Right kidney (tissue), 1 donor: ENCODE results near the gene PBX3.

ENCODE experiments used
- DNase-seq: peaks from one replicate; pipeline ENCODE4 v3.0.0-alpha.2; 2016

The PBX3 gene

DNA sequence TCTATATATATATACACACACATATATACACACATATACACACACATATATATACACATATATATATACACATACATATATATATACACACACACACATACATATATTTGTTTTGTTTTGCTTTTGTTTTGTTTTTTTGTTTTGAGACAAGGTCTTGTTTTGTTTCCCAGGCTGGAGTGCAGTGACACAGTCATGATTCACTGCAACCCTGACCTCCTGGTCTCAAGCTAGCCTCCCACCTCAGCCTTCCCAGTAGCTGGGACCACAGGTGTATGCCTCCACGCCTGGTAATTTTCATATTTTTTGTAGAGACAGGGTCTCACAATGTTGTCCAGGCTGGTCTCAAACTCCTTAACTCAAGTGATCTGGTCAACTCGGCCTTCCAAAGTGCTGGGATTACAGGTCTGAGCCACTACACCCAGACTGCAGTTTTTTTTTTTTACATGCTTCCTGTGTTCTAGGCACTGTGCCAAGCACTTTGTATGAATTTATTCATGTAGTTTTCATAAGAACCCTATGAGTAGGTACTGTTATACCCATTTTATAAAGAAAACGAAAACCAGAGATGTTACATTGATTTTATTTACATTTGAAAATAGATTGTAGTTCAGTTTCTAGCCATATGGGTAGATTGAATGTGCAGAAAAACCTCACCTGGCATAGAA is 120.7 kb downstream of the PBX3 start:
- no peak for DNase-seq

DNA sequence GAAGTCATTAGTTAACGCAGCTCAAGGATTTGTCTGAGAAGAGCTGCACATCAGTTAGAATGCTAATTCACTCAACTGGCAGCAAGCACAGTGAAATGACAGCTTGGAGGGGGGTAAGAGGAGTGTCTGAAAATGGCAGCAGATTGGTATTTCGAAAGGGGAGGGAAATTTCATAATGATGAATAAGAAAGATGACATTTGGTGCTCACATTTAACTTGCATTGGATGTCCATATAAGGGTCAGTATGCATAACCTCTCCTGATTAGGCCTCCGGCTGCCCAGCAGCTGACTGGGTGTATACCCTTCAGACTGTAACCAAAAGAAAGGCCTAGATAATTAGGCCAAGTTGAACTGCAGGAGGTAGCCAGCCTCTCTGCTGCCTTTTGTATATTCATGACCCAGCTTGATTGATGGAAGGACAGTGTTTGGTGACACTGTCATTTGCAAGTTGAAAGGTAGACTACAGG is 131.0 kb downstream of the PBX3 start:
- DNase-seq: no peak

DNA sequence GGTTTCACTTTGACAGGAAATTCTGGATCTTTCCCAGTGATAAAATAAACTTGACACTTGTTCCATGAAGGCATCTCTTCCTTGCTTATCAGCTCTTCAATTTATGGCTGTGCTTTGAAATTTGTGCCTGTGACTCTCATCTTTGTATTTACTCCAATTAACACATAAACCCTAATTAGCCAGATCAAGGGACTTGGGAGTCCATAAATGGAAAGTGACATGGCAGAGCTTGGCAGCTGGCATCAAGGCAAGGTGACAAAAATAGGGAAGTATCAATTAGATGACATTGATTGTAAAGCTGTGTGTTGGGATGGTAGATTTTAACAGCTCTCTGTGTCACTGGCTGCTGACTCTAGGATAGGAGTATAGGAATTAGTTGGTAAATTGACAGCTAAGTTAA is 133.9 kb downstream of the PBX3 start:
- no peak for DNase-seq

DNA sequence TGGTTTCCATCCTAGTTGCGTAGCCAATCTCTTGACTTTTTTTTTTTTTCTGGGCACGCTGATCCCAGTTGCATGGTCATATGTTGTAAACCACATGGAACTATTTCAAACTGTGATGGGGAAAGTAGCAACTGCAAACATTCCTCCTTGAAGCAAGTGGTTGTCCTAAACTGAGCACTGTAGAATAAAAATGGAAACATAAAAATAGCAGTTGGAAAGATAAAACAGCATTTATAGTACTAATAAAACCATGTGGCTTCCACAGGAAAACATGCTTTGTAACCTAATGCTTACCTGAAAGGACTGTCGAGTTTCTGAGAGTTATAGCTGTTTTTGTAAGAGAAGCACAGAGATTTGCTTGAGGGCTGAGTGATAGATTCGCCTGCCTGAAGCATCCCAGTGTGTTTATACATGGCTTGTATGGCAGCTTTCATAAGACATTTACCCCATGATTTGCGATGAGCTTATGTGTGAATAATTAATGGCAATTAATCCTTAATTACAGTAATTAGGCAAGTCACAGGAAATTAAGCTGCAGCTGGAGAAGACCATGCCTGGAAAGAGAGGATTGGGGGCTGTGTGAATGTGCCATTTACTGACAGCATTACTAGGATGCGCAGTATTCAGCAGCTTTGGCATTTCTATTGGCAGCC is 136.5 kb downstream of the PBX3 start:
- DNase-seq: no peak

DNA sequence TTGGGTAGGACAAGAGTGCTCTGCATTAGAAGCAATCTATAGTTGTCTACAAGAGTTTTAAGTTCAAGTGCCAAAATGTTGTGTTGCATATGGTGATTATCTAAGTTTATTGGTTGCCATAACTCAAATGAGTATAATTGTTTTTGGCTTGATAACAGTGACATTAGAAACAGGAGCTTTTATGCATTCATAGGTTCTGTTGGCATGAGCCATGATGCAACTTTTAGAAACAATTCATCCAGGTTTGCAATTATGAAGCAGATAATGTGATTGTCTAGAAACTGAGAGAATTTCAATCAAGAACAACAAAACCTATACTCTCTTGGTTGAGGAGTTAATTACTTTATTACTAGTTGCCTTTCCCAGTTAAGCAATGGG is 137.0 kb downstream of the PBX3 start:
- no peak for DNase-seq

DNA sequence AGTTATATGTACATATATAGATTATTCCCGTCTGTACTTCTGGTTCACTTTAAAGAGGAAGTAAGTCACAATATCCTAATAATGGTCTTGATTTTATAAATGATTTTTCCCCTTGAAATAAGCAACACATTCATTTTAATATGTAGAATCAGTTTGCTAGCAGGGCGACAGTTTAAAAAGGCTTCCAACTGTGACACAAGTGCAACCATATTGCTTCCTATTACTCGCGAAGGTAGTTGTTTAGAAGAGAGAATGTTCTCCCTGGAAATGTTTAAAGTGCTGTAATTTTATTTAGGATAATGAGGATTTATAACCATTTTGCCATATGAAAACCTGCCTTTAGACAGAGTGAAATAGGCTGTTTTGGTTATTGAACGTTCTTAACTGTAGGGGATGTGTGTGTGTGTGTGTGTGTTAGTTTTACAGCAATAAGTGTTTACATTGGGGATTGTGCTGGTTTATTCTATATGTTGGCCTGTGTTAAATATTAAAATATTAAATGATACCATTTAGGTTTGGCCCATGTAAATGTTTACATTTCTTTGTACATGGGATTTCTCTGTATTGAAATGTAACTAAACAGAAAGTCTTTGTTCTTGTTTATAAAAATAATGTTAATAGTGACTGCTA is 138.3 kb downstream of the PBX3 start:
- no peak for DNase-seq

DNA sequence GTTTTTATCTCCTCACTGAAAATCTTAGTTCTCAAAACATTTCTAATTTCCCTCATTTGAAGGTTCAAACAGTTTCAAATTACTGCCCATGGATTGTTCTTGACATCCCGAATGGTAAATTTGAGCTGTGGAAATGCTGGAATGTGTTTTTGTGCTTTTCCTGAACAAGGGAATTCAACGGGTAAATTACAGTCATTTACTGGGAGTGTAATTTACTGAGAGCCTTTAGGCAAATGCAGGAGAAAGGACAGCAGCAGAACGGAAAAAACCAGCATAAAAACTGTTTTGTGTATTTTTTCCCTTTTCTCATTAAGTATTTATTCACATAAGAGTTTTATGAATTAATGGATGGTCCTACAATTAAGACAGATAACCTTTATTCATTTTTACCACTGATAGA is 139.2 kb downstream of the PBX3 start:
- no peak for DNase-seq

DNA sequence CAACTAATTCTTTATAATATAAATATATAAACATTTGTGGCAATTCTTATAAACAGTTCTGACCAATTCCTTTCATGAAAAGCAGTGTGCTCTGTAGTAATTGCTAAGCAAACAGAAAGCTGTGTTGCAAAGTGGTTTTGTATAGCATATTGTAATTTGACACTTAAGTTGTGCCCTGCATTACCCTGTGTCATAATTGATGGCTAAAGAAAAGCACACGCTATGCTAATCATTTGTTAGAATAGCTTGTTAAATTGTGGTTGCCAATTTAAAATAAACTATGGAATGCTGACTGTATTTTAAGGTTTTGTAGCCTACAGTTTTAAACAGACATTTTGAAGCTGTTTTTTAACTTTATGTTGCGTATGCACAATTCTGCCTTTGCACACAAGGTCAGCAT is 140.0 kb downstream of the PBX3 start:
- DNase-seq: no peak

DNA sequence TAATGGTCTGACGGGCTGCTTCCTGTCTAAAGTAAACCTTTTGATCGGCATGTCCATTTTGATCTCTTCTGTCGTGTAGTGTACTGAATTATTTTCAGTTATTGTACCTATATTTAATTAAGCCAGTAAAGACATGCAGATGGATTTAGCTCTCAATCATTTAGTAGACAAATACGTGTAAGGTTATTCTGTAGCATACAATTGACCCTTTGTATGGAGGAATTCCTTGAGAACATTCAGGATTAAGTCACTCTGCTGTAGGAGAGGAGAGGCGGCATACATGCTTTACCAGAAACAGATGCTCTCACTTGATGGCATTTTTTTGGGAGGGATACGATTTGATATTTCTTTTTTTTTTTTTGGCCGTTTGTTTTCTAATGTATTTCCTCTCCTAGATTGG is 141.0 kb downstream of the PBX3 start:
- DNase-seq: no peak

DNA sequence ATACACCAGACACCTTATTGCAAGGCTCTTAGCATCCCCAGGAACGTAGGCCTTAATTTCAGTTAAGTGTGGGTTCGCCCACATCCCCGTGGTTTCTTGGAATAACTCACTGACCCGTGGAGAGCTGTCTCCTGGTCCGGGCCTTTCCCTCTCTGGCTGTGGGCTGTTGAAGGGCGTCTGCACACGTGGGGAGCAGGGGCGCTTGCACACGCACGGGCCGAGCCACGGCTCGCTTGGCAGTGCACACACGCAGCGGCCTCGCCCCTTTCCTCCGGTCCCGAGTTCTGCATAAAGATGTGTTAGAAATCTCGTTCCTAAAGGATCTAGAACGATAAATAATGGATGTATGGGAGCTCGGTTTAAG is 141.9 kb downstream of the PBX3 start:
- DNase-seq: peak; percentile 62

DNA sequence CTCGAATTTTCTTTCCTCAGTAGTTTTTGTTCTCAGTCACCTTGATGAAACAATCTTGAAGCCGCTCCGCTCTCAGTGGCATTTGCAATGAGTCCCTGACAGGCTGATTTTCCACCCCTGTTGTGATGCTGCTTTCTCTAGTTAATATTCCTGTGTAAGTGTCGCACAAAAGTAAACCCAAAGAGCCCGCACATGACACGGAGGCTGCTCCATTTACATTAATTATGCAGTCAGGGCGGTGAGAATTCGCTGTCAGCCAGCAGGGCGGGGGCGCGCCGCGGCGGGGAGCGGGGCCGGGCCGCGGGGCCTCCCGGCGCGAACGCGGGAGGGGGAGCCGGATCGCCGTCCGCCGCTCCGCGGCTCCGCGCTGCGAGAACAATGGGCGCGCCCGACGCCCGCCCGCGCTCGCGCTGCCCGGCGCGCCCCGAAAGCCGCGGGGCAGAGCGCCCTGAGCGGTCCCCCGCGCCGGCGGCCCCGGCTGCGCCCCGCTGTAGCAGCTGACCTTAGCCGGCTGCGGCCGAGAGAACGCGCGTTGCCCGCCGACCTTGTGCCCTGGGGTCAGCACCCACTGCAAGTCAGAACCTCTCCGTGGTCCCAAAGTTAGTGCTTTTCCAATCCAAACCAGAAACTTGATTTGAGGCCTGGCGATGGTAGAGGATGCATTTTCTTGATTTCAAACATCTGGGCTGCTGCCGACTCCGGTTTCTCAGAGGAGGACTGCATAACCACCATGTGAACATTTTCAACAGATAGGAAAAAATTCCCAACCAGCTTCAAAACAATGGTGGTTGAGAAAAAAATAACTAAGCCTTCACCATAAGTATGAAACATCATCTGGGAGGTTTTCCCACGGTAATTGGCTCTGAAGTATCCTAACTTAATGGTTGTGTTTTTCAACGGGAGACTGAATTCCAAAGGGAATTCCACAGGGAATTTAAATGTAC is 142.6 kb downstream of the PBX3 start:
- peak; percentile 73 for DNase-seq

DNA sequence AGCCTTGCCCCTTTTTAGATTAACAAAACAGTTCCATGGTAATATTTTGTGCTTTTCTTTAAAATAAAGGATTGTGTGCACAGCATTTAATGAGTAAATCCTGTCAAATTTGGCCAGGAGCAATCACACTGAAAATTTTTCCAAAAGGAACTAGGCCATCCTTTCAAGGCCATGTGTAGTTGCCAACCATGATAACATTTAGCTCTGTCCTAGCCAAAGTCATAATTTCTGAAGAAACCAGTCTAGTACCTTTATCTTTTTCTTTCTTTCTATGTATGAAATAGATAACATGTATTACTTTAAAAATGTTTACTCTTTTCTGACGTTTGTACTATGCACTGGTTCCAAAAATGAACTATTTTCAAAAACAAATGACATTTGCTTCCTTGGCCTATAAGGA is 143.7 kb downstream of the PBX3 start:
- no peak for DNase-seq

DNA sequence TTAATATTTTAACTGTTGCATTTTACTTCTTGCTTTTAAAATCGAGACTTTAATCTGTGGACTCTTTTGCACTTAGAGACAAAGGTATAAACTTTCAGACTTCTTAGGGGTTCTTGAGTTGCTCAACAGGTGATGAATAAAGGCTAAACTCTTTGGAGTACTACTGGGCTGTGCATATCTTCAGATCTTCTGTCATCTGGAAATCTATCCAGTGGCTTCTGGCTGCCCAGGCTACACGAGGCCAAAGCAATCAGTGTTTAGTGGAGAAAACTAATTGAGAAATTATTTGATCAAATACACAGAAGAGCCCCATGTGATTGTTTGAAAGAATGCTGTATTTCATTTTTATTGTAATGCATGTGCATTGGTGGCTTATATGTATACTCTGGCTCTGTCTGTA is 146.1 kb downstream of the PBX3 start:
- no peak for DNase-seq

DNA sequence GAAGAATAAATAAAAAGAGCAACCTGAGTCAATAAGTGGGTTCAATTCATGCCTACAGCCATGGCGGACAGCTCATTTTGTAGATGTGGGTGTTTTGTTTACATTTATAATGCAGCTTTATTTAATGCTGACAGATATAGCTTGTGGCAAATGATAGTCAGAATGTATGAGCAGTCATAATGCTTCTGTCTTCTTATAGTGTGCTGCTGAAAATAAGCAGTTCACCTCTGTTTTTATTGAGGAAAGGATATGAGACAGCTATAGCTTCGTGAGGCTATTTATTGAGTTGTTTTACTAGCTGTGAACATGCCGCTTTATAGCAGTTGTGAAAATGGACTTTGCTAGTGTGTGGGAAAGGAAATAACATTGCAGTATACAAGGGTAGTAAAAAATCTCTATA is 147.4 kb downstream of the PBX3 start:
- DNase-seq: no peak

DNA sequence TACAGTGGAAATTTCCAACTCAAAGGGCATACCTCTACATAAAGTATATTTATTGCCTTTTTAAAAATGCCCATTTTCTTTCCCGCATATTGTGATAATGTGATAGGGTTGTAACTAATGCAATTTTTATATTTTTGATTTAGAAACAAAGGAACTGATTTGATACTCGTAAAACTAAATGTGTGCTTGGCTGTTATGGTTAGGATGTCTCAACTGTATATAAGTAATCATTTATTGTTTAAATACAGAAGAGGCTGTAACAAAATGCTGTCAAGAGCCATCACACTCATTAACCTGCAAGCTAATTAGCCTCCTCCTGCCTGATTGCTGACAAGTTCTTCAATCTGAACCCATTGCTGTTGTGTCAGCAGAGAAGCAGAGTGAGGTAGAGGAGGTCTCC is 149.2 kb downstream of the PBX3 start:
- no peak for DNase-seq

DNA sequence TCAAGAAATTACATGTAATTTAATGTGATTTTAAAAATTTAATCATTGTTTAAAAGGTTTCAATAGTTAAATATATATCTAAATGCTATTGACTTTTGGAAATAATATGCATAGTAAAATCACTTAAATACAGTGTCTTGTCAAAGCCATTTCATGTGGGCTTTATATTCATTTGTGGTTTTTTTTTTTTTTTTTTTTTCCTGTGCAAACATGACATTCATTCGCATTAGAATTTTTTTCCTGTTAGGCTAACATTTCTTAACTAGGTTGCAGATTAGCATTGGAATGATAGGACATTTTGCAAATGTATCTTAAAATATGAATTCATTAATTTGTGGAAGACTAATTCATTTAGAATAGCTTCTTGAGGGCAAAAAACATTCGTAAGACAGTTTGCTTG is 149.8 kb downstream of the PBX3 start:
- no peak for DNase-seq

DNA sequence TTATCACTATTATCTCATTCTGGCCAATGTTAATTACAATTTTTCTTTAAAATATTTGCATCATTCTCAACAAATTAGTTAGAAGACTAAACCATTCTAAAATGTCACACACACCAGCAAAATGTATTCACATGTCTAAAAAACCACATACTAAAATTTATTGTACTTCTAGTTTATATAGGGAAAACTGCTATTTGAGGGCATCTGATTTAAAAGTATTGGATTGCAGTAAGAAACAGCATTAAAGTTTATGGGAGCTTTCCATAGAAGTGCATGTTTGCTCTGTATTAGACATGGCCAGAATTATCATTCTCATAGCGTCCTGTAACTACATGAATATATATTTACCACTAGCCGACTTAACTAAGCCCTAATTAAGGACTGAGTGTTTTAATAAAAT is 150.3 kb downstream of the PBX3 start:
- no peak for DNase-seq

DNA sequence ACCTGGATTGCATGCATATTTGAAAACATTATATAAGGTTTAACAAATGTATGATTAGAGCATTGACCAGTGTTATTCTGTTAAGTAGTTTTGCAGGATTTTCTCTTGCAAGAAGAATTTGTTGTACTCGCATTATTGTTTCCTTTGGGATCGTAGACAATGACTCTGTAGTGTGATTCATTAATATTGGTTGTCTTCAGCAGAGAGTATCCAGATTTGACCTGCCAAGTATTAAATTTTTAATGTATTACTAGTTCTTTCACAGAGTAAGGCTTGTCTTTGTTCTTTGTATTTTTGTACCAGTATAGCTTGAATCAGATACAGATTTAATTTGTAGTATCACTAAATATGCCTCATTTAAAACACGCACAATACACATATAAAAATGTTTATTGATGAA is 155.0 kb downstream of the PBX3 start:
- DNase-seq: no peak

DNA sequence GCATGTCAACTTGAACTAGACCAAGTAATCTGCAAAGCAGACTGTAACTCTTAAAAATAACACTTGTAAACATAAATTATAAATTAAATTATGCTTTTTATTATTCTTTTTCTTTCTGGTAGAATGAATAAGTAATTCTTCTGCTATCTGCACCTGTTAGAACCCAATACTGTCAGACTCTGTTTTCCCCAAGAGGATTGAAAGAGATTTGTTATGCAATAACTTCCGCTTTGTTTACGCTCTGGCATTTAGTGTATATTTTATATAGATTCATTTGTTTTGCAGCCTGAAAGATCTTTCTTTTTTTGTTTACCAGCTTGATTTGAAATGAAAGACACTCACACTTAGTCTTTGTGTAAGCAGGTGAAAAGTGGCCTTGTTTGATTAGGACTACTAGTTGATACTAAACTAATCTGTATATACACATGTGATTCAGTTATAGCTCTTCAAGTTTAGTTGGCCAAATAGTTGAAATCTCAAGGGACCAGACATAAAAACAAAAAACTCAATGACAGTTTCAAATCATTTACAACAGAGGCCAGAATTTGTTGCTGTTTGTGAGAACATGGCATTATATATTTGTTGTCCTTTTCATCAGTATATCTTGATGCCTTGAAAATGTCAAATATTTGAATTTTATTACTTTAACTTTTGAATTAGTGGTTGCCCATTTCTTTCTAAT is 155.8 kb downstream of the PBX3 start:
- no peak for DNase-seq

DNA sequence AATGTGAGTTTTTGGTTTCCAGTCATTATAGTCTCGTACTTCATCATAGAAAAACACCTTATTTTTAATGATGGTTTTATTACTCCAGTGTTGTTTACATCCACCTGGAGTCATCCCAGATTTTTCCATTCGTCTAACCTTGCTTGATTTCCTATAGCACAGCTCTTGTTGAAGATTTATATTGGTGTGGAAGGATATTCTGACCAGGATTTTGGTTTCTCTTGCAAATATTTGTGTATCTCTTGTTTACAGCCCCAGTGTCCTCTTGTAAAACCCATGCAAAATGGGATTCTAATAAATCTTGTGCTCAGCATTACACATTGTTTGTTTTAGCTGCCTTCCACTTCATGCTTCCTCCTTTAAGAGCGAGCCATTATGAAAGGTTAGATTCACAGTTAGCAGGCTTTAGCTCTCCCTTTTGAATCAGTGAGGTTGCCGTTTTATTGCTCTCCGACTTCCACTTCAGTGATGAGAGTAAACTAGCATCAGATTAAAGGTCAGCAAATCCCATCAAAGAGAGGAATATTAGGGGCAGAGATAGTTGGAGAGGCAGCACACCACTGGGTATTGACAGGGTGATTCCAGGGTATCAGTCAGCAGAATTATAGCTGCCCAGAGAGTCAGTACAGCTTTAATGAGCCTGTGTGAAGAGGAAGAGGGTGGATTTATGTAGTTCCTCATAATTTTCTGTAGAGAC is 157.1 kb downstream of the PBX3 start:
- DNase-seq: no peak

DNA sequence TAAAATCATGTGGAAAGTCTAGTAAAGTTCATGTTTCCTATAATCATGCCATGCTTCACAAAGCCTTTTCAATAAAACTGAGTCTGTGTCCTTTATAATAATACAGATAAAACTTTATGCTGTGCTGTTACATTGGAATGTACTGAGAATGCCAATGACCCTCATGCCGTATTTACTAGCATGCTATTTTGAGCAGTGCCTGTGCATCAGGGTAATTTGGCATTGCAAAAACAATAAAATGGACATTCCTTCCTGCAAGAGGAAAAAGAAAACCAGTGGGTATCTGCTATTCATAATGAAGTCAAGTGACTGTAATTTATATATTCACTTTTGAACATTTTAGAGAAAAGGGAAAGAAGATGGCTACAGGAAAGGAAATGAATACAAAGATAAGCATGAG is 159.0 kb downstream of the PBX3 start:
- DNase-seq: no peak

DNA sequence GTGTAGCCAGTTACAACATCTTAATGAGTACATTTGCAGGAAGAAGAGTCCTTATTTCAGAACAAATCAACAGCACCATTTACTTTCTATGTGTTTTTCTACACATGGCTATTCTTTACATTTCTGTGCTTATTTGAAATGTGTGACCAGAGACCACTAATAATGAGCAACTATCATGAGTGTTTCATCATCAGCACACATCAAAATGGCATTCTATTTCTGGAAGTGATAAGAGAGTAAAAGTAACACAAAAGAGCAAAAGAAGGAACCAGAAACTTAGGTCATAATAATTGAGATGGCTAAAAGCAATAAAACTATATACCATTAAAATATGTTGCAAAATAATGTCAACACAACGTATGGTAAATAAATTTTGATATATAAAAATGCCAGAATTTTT is 159.7 kb downstream of the PBX3 start:
- no peak for DNase-seq
